Measurements from ENCODE around the gene MCF2L. TPM values are rescaled to one million over a fixed set of nuclear protein-coding genes. Genes with fewer than 3 reads are reported as not detected.

MCF2L gene
- polyA plus RNA-seq, 1 donor (not counting 4 experiments of a cell fraction or from before 2014, with no cell fraction given) = 0.14 TPM

DNA sequence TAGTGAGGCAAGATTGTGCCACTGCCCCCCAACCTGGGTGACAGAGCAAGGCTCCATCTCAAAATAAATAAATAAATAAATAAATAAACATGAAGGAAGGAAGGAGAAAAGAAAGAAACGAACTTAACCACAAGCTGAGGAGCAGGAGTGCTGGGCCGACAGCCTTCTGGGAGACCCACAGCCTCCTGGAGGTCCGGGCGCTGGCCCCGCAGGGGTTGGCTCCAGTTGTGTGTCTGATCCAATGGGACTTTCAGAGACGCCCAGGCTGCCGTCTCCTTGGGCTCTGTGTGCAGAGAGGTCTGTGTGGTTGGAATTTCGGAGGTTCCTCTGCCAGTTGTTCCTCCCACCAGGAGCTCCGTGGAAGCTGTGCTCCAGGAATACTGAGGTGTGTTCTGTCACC lies 36.0 kb upstream of the MCF2L start:
- FAIRE-seq (no peak), DNase-seq (ENCODE audit: low read depth, low spot score) (no peak)
- Histone ChIP-seq H3K9ac (ENCODE audit: control insufficient read depth, extremely low read depth, insufficient read depth, low read length) (no peak overlapping the region), H4K20me1 (ENCODE audit: control insufficient read depth, extremely low read depth, insufficient read depth, low read length) (no peaks in the 10 kb centered on the region), H3K27me3 (ENCODE audit: control insufficient read depth, extremely low read depth, insufficient read depth, low read length) (peaks cover 7% of the 10 kb centered on the region), H3K9me3 (ENCODE audit: control insufficient read depth, low read depth, low read length) (no peaks in the 10 kb centered on the region), H3K9me1 (ENCODE audit: control insufficient read depth, extremely low read depth, insufficient read depth, low read length) (no peaks in the 10 kb centered on the region), H3K79me2 (ENCODE audit: control insufficient read depth, insufficient read depth, low read length) (no peaks in the 10 kb centered on the region), H3K27ac (ENCODE audit: control insufficient read depth, insufficient read depth, low read length) (no peak overlapping the region), H3K4me2 (ENCODE audit: control insufficient read depth, extremely low read depth, insufficient read depth, low read depth, low read length) (no peak overlapping the region), H3K36me3 (ENCODE audit: control insufficient read depth in 2 of 2, extremely low read depth in 1 of 2, insufficient read depth in 2 of 2, low read length in 2 of 2) (no peaks in the 10 kb centered on the region), H3K4me3 (ENCODE audit: control insufficient read depth in 2 of 3, extremely low read depth in 1 of 3, insufficient read depth in 2 of 3, low read depth in 1 of 3, low read length in 3 of 3) (no peak overlapping the region), H2AFZ (ENCODE audit: control insufficient read depth, low read length) (no peak overlapping the region), H3K4me1 (ENCODE audit: control insufficient read depth, extremely low read depth, insufficient read depth, low read length) (peaks cover 13% of the 10 kb centered on the region)
- no peak for TF ChIP-seq EZH2 (IDR thresholded peaks at IDR 0.05; ENCODE audit: low read length)
- TF ChIP-seq CTCF (optimal IDR thresholded peaks at IDR 0.05 in 1 of 3, IDR thresholded peaks at IDR 0.05 in 1 of 3, conservative IDR thresholded peaks at IDR 0.05 in 1 of 3; ENCODE audit: extremely low read depth in 1 of 3, insufficient read depth in 2 of 3, low read length in 3 of 3) = no peak
- dilution Hi-C loops (cut with MboI; ENCODE audit: extremely low pct_ligation_motif_present, low sequenced_read_pairs) = no loop called here

GRCh38 chr13:112933649-112934048 lies 35.4 kb upstream of the MCF2L start:
- dilution Hi-C loops (cut with MboI; ENCODE audit: extremely low pct_ligation_motif_present, low sequenced_read_pairs) = no loop called here

More at GRCh38 chr13:112933649-112934048, 35.4 kb upstream of the MCF2L start:
- DNase-seq (ENCODE audit: low read depth, low spot score) (no peak), FAIRE-seq (no peak)
- H2AFZ ChIP-seq (ENCODE audit: control insufficient read depth, low read length) = no peak overlapping the region
- peaks cover 5% of the 10 kb centered on the region for H3K27me3 ChIP-seq (ENCODE audit: control insufficient read depth, extremely low read depth, insufficient read depth, low read length)
- no peak overlapping the region for H3K4me2 ChIP-seq (ENCODE audit: control insufficient read depth, extremely low read depth, insufficient read depth, low read depth, low read length)
- H3K79me2 ChIP-seq (ENCODE audit: control insufficient read depth, insufficient read depth, low read length) = no peaks in the 10 kb centered on the region
- no peak for TF ChIP-seq CTCF (optimal IDR thresholded peaks at IDR 0.05 in 1 of 3, IDR thresholded peaks at IDR 0.05 in 1 of 3, conservative IDR thresholded peaks at IDR 0.05 in 1 of 3; ENCODE audit: extremely low read depth in 1 of 3, insufficient read depth in 2 of 3, low read length in 3 of 3)
- no peak for TF ChIP-seq EZH2 (IDR thresholded peaks at IDR 0.05; ENCODE audit: low read length)
- no peaks in the 10 kb centered on the region for H3K9me3 ChIP-seq (ENCODE audit: control insufficient read depth, low read depth, low read length)
- no peak overlapping the region for H3K4me3 ChIP-seq (ENCODE audit: control insufficient read depth in 2 of 3, extremely low read depth in 1 of 3, insufficient read depth in 2 of 3, low read depth in 1 of 3, low read length in 3 of 3)
- H3K9ac ChIP-seq (ENCODE audit: control insufficient read depth, extremely low read depth, insufficient read depth, low read length) = no peak overlapping the region
- H3K36me3 ChIP-seq (ENCODE audit: control insufficient read depth in 2 of 2, extremely low read depth in 1 of 2, insufficient read depth in 2 of 2, low read length in 2 of 2) = no peaks in the 10 kb centered on the region
- no peak overlapping the region for H3K27ac ChIP-seq (ENCODE audit: control insufficient read depth, insufficient read depth, low read length)
- peaks cover 13% of the 10 kb centered on the region for H3K4me1 ChIP-seq (ENCODE audit: control insufficient read depth, extremely low read depth, insufficient read depth, low read length)
- H4K20me1 ChIP-seq (ENCODE audit: control insufficient read depth, extremely low read depth, insufficient read depth, low read length) = no peaks in the 10 kb centered on the region
- H3K9me1 ChIP-seq (ENCODE audit: control insufficient read depth, extremely low read depth, insufficient read depth, low read length) = no peaks in the 10 kb centered on the region

All from keratinocyte (primary cell).